Cardiac fibroblast (primary cell): ENCODE results near the gene KIAA0232.

Source experiments
- DNase-seq, 2 donors: peaks; one replicate each; pipeline versions ENCODE4 v3.0.0 to v3.0.0-alpha.2; 2010; ENCODE audit warnings: low read depth in 2 of 2
- H3K4me3 ChIP-seq, 2 donors: replicated peaks in 1 of 2; 1 replicate in 1 of 2; 2 replicates in 1 of 2; pipeline ENCODE4 v1.5.1; 2011; ENCODE audit warnings: low read depth in 2 of 2, low read length in 2 of 2, mild to moderate bottlenecking in 2 of 2, moderate library complexity in 1 of 2
- TF ChIP-seq, protein P1 (sequence below): IDR thresholded peaks from one replicate; pipeline ENCODE4 v1.5.1; 2011; ENCODE audit warnings: low read depth, mild to moderate bottlenecking, low read length, inconsistent platforms

KIAA0232 gene

DNA sequence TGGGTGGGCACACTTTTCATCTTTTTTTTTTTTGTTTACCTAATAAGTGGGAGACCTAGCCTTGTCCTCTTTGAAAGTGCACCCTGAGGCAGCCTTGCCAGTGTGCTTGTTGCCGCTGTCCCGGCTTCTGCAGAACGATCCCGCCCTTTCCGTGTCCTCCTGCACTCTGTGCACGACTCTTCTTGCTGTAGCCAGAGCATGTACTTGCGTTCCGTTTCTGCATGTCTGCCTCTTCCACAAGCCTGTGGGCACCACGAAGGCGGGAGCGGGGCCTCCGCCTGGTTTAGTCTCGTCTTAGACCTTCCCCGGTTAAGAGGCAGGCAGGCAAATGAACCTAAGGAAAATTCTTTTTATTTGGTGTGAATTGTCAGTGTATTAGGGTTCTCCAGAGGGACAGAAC lies 94.5 kb downstream of the KIAA0232 start:
- no peak overlapping the region for H3K4me3 ChIP-seq
- TF ChIP-seq, protein P1, sequence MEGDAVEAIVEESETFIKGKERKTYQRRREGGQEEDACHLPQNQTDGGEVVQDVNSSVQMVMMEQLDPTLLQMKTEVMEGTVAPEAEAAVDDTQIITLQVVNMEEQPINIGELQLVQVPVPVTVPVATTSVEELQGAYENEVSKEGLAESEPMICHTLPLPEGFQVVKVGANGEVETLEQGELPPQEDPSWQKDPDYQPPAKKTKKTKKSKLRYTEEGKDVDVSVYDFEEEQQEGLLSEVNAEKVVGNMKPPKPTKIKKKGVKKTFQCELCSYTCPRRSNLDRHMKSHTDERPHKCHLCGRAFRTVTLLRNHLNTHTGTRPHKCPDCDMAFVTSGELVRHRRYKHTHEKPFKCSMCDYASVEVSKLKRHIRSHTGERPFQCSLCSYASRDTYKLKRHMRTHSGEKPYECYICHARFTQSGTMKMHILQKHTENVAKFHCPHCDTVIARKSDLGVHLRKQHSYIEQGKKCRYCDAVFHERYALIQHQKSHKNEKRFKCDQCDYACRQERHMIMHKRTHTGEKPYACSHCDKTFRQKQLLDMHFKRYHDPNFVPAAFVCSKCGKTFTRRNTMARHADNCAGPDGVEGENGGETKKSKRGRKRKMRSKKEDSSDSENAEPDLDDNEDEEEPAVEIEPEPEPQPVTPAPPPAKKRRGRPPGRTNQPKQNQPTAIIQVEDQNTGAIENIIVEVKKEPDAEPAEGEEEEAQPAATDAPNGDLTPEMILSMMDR = no peak
- no peak for DNase-seq

DNA sequence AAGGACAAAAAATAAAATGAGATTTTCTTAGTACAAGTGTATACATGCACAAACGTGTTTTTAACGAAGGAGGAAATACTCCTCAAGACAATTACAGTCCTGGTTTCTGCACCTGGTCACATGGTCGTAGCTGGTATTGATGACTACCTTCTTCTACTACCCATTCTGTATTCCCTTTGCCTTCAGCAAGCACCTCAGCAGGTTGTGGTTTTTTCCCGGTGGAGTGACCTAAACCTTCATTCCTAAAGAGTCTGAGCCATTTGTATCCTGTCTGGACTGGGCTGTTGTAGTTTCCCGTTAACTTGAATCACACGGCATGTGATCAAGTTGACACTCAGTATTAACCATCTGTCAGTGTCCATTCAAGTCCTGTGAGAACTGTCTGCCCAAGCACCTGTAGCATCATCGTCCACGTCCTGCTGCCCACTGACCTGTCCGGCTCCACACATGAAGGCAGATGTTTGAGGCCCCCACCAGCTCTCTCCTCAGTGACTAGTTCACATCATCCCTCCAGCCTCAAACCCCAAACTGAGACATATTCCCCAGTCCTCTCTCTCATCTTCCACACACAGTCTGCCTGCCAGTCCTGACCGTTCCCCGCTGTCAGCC lies 96.0 kb downstream of the KIAA0232 start:
- TF ChIP-seq, protein P1 = no peak
- DNase-seq = no peak
- no peak overlapping the region for H3K4me3 ChIP-seq

DNA sequence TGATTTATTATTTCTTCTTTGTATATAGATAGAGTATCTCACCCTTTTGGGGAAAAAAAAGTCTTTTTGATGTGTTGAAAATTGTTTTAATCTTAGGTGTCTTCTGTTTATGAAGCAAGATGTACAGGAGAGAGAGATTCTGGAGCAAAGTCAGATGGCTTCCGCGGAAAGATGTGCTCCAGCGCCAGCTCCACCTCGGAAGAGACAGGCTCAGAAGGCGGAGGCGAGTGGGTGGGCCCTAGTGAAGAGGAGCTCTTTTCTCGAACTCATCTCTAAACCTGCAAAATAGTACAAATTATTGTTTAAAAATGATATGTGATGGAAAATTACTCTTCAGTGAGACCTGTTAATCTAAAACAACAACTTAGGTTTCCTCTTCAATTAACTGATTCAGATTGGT lies 98.2 kb downstream of the KIAA0232 start:
- H3K4me3 ChIP-seq = no peak overlapping the region
- no peak for DNase-seq
- TF ChIP-seq, protein P1 = no peak

DNA sequence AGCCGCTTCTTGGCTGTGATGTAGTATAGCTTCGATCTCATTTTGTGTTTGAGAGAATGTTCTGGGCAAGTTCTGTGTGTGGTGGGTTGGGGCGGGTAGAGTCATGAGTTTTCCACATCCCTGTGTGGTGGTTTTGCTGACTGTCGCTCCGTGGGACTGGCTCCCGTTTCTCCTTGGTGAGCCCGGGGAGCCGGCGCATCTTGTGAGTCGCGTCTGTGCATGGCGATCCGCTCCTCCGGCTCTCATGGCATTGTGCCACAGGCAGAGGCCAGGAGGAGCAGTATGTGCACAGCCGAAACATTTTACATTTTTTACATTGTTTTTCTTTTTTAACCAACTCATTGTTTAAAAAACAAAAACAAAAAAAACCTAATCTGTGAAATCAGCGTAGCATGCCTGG lies 99.4 kb downstream of the KIAA0232 start:
- TF ChIP-seq, protein P1 = no peak
- no peak for DNase-seq
- H3K4me3 ChIP-seq = no peak overlapping the region

DNA sequence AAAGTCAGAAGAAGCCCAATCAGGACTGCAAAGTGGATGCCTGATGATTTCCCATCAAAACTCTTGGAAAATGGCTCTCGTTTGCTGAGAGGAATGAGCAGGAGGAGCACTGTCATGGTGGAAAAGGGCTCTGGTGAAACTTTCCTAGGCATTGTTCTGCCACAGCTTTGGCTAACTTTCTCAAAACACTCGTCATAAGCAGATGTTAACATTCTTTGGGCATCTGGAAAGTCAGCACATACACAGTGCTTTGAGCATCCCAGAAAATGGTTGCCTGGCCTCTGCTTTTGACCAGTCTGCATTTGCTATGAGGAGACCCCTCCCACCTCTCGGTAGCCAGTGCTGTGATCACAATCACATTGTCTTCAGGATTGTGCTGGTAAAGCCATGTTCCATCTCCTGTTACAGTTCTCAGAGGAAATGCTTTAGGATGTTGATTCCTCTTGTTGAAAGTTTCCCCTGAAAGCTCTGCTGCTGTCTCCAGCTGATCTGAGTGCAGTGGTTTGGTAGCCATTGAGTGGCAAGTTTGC lies 101.9 kb downstream of the KIAA0232 start:
- no peak for DNase-seq

DNA sequence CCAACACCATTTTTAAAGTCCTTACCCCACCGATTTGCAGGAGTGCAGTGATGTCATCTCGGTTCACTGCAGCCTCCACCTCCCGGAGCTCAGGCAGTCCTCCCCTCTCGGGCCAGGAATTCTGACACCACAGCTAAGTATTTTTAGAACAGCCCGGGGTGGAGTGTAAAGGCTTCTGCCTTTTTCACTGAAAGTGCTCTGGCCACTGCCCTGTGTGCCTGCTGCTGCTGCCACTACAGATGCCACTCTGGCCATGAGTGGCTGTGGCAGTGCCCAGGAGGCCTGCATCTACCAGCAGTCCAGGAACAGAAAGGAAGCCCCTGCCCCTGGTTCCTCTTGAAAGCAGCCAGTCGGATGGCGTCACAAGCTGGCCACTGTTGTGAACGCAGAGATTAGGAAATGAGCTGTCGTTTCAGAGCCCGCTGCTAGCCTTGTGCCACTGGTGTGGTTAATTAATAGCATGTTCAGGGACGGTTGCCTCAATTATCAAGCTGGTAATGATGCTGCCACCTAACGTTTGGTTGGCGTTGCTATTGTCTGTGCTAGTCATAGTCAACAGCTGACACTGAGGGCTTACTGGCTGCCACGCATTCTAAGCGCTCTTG lies 103.5 kb downstream of the KIAA0232 start:
- H3K4me3 ChIP-seq = no peak overlapping the region
- DNase-seq = peak; percentile 60 to 65
- TF ChIP-seq, protein P1 = peak; percentile 22

More for the DNA sequence above, 101.9 kb downstream of the KIAA0232 start:
- H3K4me3 ChIP-seq = no peak overlapping the region
- TF ChIP-seq, protein P1 = no peak
